Peyer's patch (tissue), 4 donors: ENCODE data around the gene CUL5.
"Not testable (repeated sequence)": the region's sequence is repeated elsewhere in the genome, so short reads cannot be mapped to it uniquely, and the experiment has no call there.

Source experiments
- POLR2A ChIP-seq, 2 donors: fragments of 450-650 bp; IDR thresholded peaks; one replicate each; pipeline ENCODE4 v1.5.1; 2017; ENCODE audit warnings: antibody characterized with exemption in 2 of 2, mild to moderate bottlenecking in 2 of 2, moderate library complexity in 2 of 2
- TF ChIP-seq, protein P1 (sequence below), 6 experiments: fragments of 450-650 bp in 4 of 6; fragments of 200-600 bp in 2 of 6; sonication (generic) in 1 of 6; IDR thresholded peaks; one replicate each; pipeline ENCODE4 v1.5.1; 2017 to 2019; ENCODE audit warnings: antibody characterized with exemption in 6 of 6, mild to moderate bottlenecking in 3 of 6, moderate library complexity in 1 of 6

DNA sequence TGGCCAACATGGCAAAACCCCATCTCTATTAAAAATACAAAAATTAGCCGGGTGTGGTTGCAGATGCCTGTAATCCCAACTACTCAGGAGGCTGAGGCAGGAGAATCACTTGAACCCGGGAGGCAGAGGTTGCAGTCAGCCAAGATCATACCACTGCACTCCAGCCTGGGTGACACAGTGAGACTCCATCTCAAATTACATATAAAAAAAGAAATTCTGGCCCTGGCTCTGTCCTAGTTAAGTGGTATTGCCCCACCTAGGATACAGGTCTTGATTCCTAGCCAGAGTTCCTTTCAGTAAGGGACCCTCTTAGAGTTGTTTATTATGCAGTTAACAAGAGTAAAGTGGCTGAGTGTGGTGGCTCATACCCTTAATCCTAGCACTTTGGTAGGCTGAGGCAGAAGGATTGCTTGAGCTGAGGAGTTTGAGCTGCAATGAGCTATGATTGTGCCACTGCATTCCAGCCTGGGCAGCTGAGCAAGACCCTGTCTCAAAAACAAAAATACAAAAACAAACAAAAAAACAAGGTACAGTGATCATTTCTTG lies 124.4 kb downstream of the CUL5 start:
- TF ChIP-seq, protein P1, sequence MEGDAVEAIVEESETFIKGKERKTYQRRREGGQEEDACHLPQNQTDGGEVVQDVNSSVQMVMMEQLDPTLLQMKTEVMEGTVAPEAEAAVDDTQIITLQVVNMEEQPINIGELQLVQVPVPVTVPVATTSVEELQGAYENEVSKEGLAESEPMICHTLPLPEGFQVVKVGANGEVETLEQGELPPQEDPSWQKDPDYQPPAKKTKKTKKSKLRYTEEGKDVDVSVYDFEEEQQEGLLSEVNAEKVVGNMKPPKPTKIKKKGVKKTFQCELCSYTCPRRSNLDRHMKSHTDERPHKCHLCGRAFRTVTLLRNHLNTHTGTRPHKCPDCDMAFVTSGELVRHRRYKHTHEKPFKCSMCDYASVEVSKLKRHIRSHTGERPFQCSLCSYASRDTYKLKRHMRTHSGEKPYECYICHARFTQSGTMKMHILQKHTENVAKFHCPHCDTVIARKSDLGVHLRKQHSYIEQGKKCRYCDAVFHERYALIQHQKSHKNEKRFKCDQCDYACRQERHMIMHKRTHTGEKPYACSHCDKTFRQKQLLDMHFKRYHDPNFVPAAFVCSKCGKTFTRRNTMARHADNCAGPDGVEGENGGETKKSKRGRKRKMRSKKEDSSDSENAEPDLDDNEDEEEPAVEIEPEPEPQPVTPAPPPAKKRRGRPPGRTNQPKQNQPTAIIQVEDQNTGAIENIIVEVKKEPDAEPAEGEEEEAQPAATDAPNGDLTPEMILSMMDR (IDR thresholded peaks at IDR 0.05) = not testable (repeated sequence)
- not testable (repeated sequence) for TF ChIP-seq POLR2A (IDR thresholded peaks at IDR 0.05)
